Measurements from ENCODE around the gene NSL1.
A peak's percentile ranks its signal among the peaks of the same experiment; 100 is the strongest.

NSL1 gene

GRCh38 chr1:212754193-212754592, 37.4 kb downstream of the NSL1 start:
- DNase-seq (ENCODE audit: low spot score), result no peak
- TF ChIP-seq CTCF (IDR thresholded peaks at IDR 0.05; ENCODE audit: extremely low read depth, missing control alignments), result no peak

- no peak for DNase-seq (ENCODE audit: low spot score)
- no peak for TF ChIP-seq CTCF (IDR thresholded peaks at IDR 0.05; ENCODE audit: extremely low read depth, missing control alignments)
These were observed 37.8 kb downstream of the NSL1 start for GRCh38 chr1:212753749-212754148.

DNA sequence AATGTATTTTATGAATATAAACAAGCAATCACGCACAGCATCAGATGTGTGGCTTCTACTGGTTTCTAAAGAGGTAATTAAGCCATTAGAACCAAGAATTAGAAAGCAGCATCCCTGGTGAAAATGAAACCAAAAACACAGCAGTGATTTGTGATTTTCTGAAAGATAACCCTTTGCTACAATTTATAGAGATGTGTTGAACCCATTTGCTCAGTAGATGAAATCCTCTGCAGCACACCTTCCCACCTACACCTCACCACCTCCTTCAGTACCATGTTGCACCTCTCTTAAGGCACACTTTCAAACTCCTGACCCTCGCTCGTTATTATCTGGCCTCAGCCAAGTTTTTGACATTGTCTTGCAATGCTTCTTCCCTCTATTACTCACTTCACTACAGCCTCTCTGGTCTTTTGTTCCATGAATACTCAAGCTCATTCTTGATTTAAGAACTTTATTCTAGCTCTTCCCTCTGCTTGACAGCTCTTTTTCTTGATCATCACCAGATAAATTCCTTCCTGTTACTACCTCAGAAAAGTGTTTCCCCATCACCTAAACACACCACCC, 38.6 kb downstream of the NSL1 start:
- no peak for DNase-seq (ENCODE audit: low spot score)

GRCh38 chr1:212752252-212752933, 39.2 kb downstream of the NSL1 start:
- DNase-seq (ENCODE audit: low spot score), result no peak
- no peak for TF ChIP-seq CTCF (IDR thresholded peaks at IDR 0.05; ENCODE audit: extremely low read depth, missing control alignments)

More for the DNA sequence above, 38.6 kb downstream of the NSL1 start:
- TF ChIP-seq CTCF (IDR thresholded peaks at IDR 0.05; ENCODE audit: extremely low read depth, missing control alignments), result no peak

DNA sequence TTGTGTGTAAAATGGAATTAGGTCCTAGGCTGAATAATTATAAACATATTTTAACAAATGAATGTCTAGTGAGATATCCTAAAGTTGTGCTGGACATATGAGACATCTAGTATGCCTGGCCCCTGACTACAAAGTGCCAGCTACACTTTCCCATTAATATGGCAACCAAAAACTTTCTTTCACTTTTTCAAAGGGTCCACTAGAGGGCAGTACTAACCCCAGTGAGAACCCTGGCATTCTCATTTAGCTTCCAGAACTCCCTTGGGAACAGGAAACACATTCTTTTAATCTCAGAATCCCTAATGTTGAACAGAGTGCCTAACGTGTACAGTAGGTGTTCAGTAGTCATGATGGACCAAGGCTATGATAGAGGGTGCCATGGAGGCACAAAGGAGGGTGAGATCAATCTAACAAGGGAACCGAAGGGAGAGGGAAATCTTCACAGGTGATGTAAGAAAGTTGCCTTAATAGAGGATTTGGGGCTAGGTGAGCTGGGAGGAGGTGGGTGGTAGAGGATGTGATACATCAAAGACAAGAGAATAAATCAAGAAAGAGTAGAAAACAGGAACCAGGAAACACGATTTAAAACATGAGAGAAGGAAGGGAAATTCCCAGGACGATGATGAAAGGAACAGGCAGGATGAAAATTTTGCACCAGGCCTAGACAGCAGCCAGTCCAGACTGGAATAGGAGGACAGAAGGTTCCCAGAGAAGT, 41.6 kb downstream of the NSL1 start:
- DNase-seq (ENCODE audit: low spot score), result peak; percentile 27
- peak; percentile 12 for TF ChIP-seq CTCF (IDR thresholded peaks at IDR 0.05; ENCODE audit: extremely low read depth, missing control alignments)

DNA sequence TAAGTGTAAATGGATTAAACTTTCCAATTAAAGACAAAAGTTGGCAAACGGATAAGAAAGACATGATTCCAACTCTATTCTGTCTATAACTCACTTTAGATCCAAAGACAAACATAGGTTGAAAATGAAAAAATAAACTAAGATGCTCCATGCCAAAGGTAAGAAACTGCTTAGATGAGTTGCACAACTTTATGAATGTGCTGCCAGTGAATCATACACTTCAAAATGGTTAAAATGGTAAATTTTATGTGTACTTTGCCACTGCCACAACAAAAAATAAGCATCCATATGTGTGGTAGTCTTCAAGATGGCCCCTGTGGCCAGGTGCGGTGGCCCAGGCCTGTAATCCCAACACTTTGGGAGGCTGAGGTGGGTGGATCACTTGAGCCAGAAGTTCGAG, 45.0 kb downstream of the NSL1 start:
- no peak for TF ChIP-seq CTCF (IDR thresholded peaks at IDR 0.05; ENCODE audit: extremely low read depth, missing control alignments)
- DNase-seq (ENCODE audit: low spot score), result no peak

GRCh38 chr1:212745303-212745702, 46.3 kb downstream of the NSL1 start:
- no peak for TF ChIP-seq CTCF (IDR thresholded peaks at IDR 0.05; ENCODE audit: extremely low read depth, missing control alignments)
- no peak for DNase-seq (ENCODE audit: low spot score)

Measured in GM20000 (cell line).